H9 (cell line): ENCODE results near the gene KRT71. TPM values are rescaled to one million over a fixed set of nuclear protein-coding genes. Genes with fewer than 3 reads are reported as not detected.

Experiments used
- DNase-seq: peaks from one replicate; pipeline ENCODE4 v3.0.0-alpha.2; 2017
- H2AFZ ChIP-seq: one replicate; pipeline ENCODE4 v1.6.1; 2013; ENCODE audit warnings: mild to moderate bottlenecking, low read length, control low read depth, moderate library complexity
- H2AK5ac ChIP-seq: 2 replicates; pipeline ENCODE4 v1.6.1; 2013; ENCODE audit warnings: low read length, control low read depth, mixed read lengths; ENCODE audit not compliant: insufficient read length
- H2BK120ac ChIP-seq: one replicate; pipeline ENCODE4 v1.6.1; 2013; ENCODE audit warnings: low read depth, mild to moderate bottlenecking, low read length, control low read depth, inconsistent platforms; ENCODE audit not compliant: poor library complexity, severe bottlenecking
- H2BK12ac ChIP-seq: 2 replicates; pipeline ENCODE4 v1.6.1; 2013; ENCODE audit warnings: low read length, control low read depth, mixed read lengths, low read depth; ENCODE audit not compliant: insufficient read length
- H2BK15ac ChIP-seq: 2 replicates; pipeline ENCODE4 v1.6.1; 2013; ENCODE audit warnings: low read depth, low read length, control low read depth
- H2BK20ac ChIP-seq: one replicate; pipeline ENCODE4 v1.6.1; 2013; ENCODE audit warnings: low read depth, mild to moderate bottlenecking, low read length, control low read depth, inconsistent platforms; ENCODE audit not compliant: poor library complexity, severe bottlenecking
- H2BK5ac ChIP-seq: 2 replicates; pipeline ENCODE4 v1.6.1; 2013; ENCODE audit warnings: low read length, control low read depth, mixed read lengths; ENCODE audit not compliant: insufficient read length
- H3K14ac ChIP-seq: 2 replicates; pipeline ENCODE4 v1.6.1; 2013; ENCODE audit warnings: low read length, control low read depth; ENCODE audit not compliant: insufficient read depth
- H3K18ac ChIP-seq: 2 replicates; pipeline ENCODE4 v1.6.1; 2013; ENCODE audit warnings: low read depth, mild to moderate bottlenecking, mixed read lengths, low read length, control low read depth; ENCODE audit not compliant: insufficient read length
- H3K23ac ChIP-seq: 2 replicates; pipeline ENCODE4 v1.6.1; 2013; ENCODE audit warnings: low read length, control low read depth, mixed read lengths, low read depth; ENCODE audit not compliant: insufficient read length
- H3K23me2 ChIP-seq: 2 replicates; pipeline ENCODE4 v1.6.1; 2013; ENCODE audit warnings: low read depth, mild to moderate bottlenecking, mixed read lengths, low read length, control low read depth; ENCODE audit not compliant: insufficient read length, poor library complexity, severe bottlenecking
- H3K27ac ChIP-seq: 2 replicates; pipeline ENCODE4 v1.5.1; 2013; ENCODE audit warnings: low read length, control low read depth, mixed read lengths, low read depth; ENCODE audit not compliant: insufficient read length
- H3K27me3 ChIP-seq: 2 replicates; pipeline ENCODE4 v1.6.1; 2013; ENCODE audit warnings: low read length, control low read depth, inconsistent platforms; ENCODE audit not compliant: insufficient read depth
- H3K4ac ChIP-seq: 2 replicates; pipeline ENCODE4 v1.6.1; 2013; ENCODE audit warnings: low read depth, mild to moderate bottlenecking, control low read depth, inconsistent platforms, low read length, moderate library complexity
- H3K4me1 ChIP-seq: 2 replicates; pipeline ENCODE4 v1.6.1; 2013; ENCODE audit warnings: low read length, control low read depth, inconsistent platforms; ENCODE audit not compliant: insufficient read depth
- H3K4me2 ChIP-seq: 2 replicates; pipeline ENCODE4 v1.6.1; 2013; ENCODE audit warnings: low read length, control low read depth, mixed read lengths; ENCODE audit not compliant: insufficient read length, insufficient read depth
- H3K56ac ChIP-seq: 2 replicates; pipeline ENCODE4 v1.6.1; 2013; ENCODE audit warnings: low read depth, mild to moderate bottlenecking, mixed read lengths, low read length, control low read depth; ENCODE audit not compliant: insufficient read length
- H3K79me1 ChIP-seq: 2 replicates; pipeline ENCODE4 v1.6.1; 2013; ENCODE audit warnings: low read depth, mild to moderate bottlenecking, moderate library complexity, low read length, control low read depth, inconsistent platforms; ENCODE audit not compliant: insufficient read depth, poor library complexity, severe bottlenecking
- H3K79me2 ChIP-seq: 2 replicates; pipeline ENCODE4 v1.6.1; 2013; ENCODE audit warnings: low read length, control low read depth, inconsistent platforms; ENCODE audit not compliant: insufficient read depth
- H3K9ac ChIP-seq: 2 replicates; pipeline ENCODE4 v1.6.1; 2013; ENCODE audit warnings: low read length, control low read depth, mixed read lengths; ENCODE audit not compliant: insufficient read length; ENCODE audit errors: extremely low read depth
- H3K9me3 ChIP-seq: one replicate; pipeline ENCODE4 v1.6.1; 2013; ENCODE audit warnings: low read depth, low read length, inconsistent platforms; ENCODE audit not compliant: control insufficient read depth
- H3T11ph ChIP-seq: one replicate; pipeline ENCODE4 v1.6.1; 2013; ENCODE audit warnings: mild to moderate bottlenecking, low read length, control low read depth, inconsistent platforms
- H4K20me1 ChIP-seq: one replicate; pipeline ENCODE4 v1.6.1; 2013; ENCODE audit not compliant: control insufficient read depth, insufficient read length, insufficient read depth
- H4K5ac ChIP-seq: 2 replicates; pipeline ENCODE4 v1.6.1; 2013; ENCODE audit warnings: low read depth, mild to moderate bottlenecking, mixed read lengths, low read length, control low read depth; ENCODE audit not compliant: insufficient read length
- H4K8ac ChIP-seq: replicated peaks from 2 replicates; pipeline ENCODE4 v1.6.1; 2013; ENCODE audit warnings: low read length, control low read depth, mixed read lengths, low read depth; ENCODE audit not compliant: insufficient read length
- H4K91ac ChIP-seq: 2 replicates; pipeline ENCODE4 v1.6.1; 2013; ENCODE audit warnings: low read depth, mild to moderate bottlenecking, moderate library complexity, mixed read lengths, low read length, control low read depth; ENCODE audit not compliant: insufficient read length
- H3K27ac Mint-ChIP-seq, 3 experiments: 2 replicates in 2 of 3; 3 replicates in 1 of 3; pipeline ENCODE4 v1.8.0; 2020 to 2021; ENCODE audit warnings: mixed read lengths in 3 of 3, mild to moderate bottlenecking in 1 of 3, moderate library complexity in 1 of 3
- H3K27me3 Mint-ChIP-seq: 2 replicates; pipeline ENCODE4 v1.8.0; 2021; ENCODE audit warnings: low read depth, mild to moderate bottlenecking, moderate library complexity, mixed read lengths
- H3K36me3 Mint-ChIP-seq, 3 experiments: 2 replicates in 2 of 3; 3 replicates in 1 of 3; pipeline ENCODE4 v1.8.0; 2020 to 2021; ENCODE audit warnings: low read depth in 3 of 3, mixed read lengths in 3 of 3; ENCODE audit not compliant: insufficient read depth in 1 of 3
- H3K4me1 Mint-ChIP-seq, 2 experiments: 2 replicates each; pipeline ENCODE4 v1.8.0; 2020; ENCODE audit warnings: mixed read lengths in 2 of 2
- H3K4me3 Mint-ChIP-seq, 2 experiments: 2 replicates in 1 of 2; 3 replicates in 1 of 2; pipeline ENCODE4 v1.8.0; 2020 to 2021; ENCODE audit warnings: mild to moderate bottlenecking in 2 of 2, mixed read lengths in 2 of 2, moderate library complexity in 1 of 2
- H3K9me3 Mint-ChIP-seq, 2 experiments: 2 replicates in 1 of 2; 3 replicates in 1 of 2; pipeline ENCODE4 v1.8.0; 2020; ENCODE audit warnings: mild to moderate bottlenecking in 2 of 2, mixed read lengths in 2 of 2, moderate library complexity in 1 of 2
- WGBS: extraction: QIAGEN DNeasy Blood & Tissue Kit; methylation state at CpG from one replicate; pipeline ENCODE4 v1.1.7; 2013; ENCODE audit warnings: missing lambda C conversion rate, low lambda C conversion rate, mixed read lengths; ENCODE audit not compliant: insufficient read length; ENCODE audit errors: extremely low coverage; 5-methylcytosine and 5-hydroxymethylcytosine counted together
- total RNA-seq: library from RNA; stranded (reverse); gene quantifications from 2 replicates; pipeline ENCODE4 v1.2.1, GENCODE V29; 2021
- TF ChIP-seq, protein P1 (sequence below): fragments of 200-600 bp; sonication (generic); conservative IDR thresholded peaks from 3 replicates; pipeline ENCODE4 v1.8.0; 2021; ENCODE audit warnings: antibody characterized with exemption, mild to moderate bottlenecking

KRT71 gene
- total RNA-seq, 1 experiment from 2014 or later = not detected

DNA sequence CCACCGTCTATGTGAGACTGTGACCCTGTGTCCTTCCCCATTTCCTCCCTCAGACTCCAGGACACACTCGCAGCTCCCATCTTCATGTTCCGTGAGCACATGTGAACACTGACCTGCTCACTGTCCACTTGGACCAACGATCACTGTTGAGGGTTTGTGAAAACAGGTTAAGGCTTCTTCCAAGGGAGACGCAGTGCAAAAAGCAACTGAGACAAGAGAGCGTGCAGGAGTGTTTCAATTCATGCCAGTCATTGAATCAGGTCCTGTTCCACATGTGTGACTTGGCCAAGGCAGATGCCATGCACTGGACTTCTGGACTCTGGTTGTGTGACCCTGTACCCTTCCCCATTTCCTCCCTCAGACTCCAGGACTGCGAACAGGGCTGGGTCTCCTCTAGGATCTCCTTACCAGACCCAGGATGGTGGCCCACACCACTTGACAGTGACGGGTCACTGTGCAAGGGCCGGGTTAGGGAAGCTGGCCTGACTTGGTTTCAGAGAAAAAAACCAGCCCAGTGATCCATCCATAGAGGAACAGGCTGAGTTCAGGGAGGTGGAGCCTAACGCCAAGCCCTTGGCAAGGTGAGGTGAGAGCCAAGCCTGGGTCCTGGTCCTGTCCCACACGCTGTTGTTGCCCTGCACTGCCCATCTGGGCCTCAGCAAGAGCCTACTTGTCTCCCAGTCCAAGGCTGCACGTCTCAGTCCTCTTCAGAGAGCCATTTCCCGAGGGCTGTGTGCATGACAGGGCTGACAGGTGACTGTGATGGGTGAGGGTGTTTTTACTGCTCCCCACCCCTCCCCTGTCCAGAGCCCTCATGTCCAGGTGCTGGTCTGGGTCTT is 27.1 kb downstream of the KRT71 start:
- Histone ChIP-seq H4K20me1 (no peaks in the 10 kb centered on the region), H3K4ac (no peak overlapping the region), H3K23me2 (no peaks in the 10 kb centered on the region), H4K8ac (no peak overlapping the region), H2AFZ (no peak overlapping the region), H2BK20ac (no peak overlapping the region), H3K4me1 (no peaks in the 10 kb centered on the region), H4K91ac (no peak overlapping the region), H3K56ac (no peak overlapping the region), H3K27me3 (no peaks in the 10 kb centered on the region; the same call in 1 of the 2 replicates), H3K23ac (no peak overlapping the region), H3K18ac (no peak overlapping the region), H3K79me2 (no peaks in the 10 kb centered on the region), H2BK12ac (no peak overlapping the region), H2BK15ac (no peak overlapping the region), H3K9me3 (no peaks in the 10 kb centered on the region), H3K14ac (no peak overlapping the region; the same call in 1 of the 2 replicates), H2BK5ac (no peak overlapping the region), H3K9ac (no peak overlapping the region), H3K79me1 (no peaks in the 10 kb centered on the region), H2BK120ac (no peak overlapping the region), H3K4me2 (no peak overlapping the region), H3K27ac (no peak overlapping the region), H2AK5ac (no peak overlapping the region), H3T11ph (no peak overlapping the region), H4K5ac (no peak overlapping the region)
- no peak overlapping the region for H3K4me3 Mint-ChIP-seq
- peaks cover 15 to 16% of the 10 kb centered on the region in 2 experiments for H3K4me1 Mint-ChIP-seq
- peaks cover 8% of the 10 kb centered on the region for H3K27me3 Mint-ChIP-seq
- H3K27ac Mint-ChIP-seq = no peak overlapping the region
- DNase-seq = peak; percentile 21
- no peaks in the 10 kb centered on the region for H3K9me3 Mint-ChIP-seq
- TF ChIP-seq, protein P1, sequence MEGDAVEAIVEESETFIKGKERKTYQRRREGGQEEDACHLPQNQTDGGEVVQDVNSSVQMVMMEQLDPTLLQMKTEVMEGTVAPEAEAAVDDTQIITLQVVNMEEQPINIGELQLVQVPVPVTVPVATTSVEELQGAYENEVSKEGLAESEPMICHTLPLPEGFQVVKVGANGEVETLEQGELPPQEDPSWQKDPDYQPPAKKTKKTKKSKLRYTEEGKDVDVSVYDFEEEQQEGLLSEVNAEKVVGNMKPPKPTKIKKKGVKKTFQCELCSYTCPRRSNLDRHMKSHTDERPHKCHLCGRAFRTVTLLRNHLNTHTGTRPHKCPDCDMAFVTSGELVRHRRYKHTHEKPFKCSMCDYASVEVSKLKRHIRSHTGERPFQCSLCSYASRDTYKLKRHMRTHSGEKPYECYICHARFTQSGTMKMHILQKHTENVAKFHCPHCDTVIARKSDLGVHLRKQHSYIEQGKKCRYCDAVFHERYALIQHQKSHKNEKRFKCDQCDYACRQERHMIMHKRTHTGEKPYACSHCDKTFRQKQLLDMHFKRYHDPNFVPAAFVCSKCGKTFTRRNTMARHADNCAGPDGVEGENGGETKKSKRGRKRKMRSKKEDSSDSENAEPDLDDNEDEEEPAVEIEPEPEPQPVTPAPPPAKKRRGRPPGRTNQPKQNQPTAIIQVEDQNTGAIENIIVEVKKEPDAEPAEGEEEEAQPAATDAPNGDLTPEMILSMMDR = no peak
- WGBS = no CpG with 5 or more reads among the region's 13 CpGs
- H3K36me3 Mint-ChIP-seq = no peaks in the 10 kb centered on the region
